Measurements from ENCODE around the gene MSI2.

MSI2 gene

GRCh38 chr17:57468932-57469775 is 212.8 kb downstream of the MSI2 start:
- in situ Hi-C loops (cut with MboI; ENCODE audit: low sequenced_read_pairs): no loop called here

GRCh38 chr17:57470906-57471305 is 214.6 kb downstream of the MSI2 start:
- in situ Hi-C loops (cut with MboI; ENCODE audit: low sequenced_read_pairs): no loop called here

- in situ Hi-C loops (cut with MboI; ENCODE audit: low sequenced_read_pairs): no loop called here
These were observed 215.6 kb downstream of the MSI2 start for GRCh38 chr17:57471868-57472368.

- in situ Hi-C loops (cut with MboI; ENCODE audit: low sequenced_read_pairs): no loop called here
These were observed 219.5 kb downstream of the MSI2 start for GRCh38 chr17:57475796-57476195.

- in situ Hi-C loops (cut with MboI; ENCODE audit: low sequenced_read_pairs): no loop called here
These were observed 221.4 kb downstream of the MSI2 start for GRCh38 chr17:57477522-57478362.

GRCh38 chr17:57478478-57479250 is 222.3 kb downstream of the MSI2 start:
- in situ Hi-C loops (cut with MboI; ENCODE audit: low sequenced_read_pairs): no loop called here

- in situ Hi-C loops (cut with MboI; ENCODE audit: low sequenced_read_pairs): no loop called here
These were observed 224.3 kb downstream of the MSI2 start for GRCh38 chr17:57480438-57481196.

GRCh38 chr17:57481910-57482391 is 225.6 kb downstream of the MSI2 start:
- in situ Hi-C loops (cut with MboI; ENCODE audit: low sequenced_read_pairs): no loop called here

GRCh38 chr17:57482657-57483056 is 226.3 kb downstream of the MSI2 start:
- in situ Hi-C loops (cut with MboI; ENCODE audit: low sequenced_read_pairs): no loop called here

GRCh38 chr17:57484081-57484666 is 227.9 kb downstream of the MSI2 start:
- in situ Hi-C loops (cut with MboI; ENCODE audit: low sequenced_read_pairs): no loop called here

- in situ Hi-C loops (cut with MboI; ENCODE audit: low sequenced_read_pairs): no loop called here
These were observed 228.7 kb downstream of the MSI2 start for GRCh38 chr17:57484826-57485565.

GRCh38 chr17:57485566-57485865 is 229.2 kb downstream of the MSI2 start:
- in situ Hi-C loops (cut with MboI; ENCODE audit: low sequenced_read_pairs): no loop called here

- in situ Hi-C loops (cut with MboI; ENCODE audit: low sequenced_read_pairs): no loop called here
These were observed 229.9 kb downstream of the MSI2 start for GRCh38 chr17:57485916-57486881.

GRCh38 chr17:57486882-57487301 is 230.6 kb downstream of the MSI2 start:
- in situ Hi-C loops (cut with MboI; ENCODE audit: low sequenced_read_pairs): no loop called here

GRCh38 chr17:57487573-57487972 is 231.2 kb downstream of the MSI2 start:
- in situ Hi-C loops (cut with MboI; ENCODE audit: low sequenced_read_pairs): no loop called here

- in situ Hi-C loops (cut with MboI; ENCODE audit: low sequenced_read_pairs): no loop called here
These were observed 232.5 kb downstream of the MSI2 start for GRCh38 chr17:57488856-57489255.

GRCh38 chr17:57489321-57489720 is 233.0 kb downstream of the MSI2 start:
- in situ Hi-C loops (cut with MboI; ENCODE audit: low sequenced_read_pairs): no loop called here

Data from HL-60/S4 treated with retinoic acid at 250 ng/mL for 4 days and 3 days (cell line).